ENCODE data around the gene NEDD1. TPM values are rescaled to one million over a fixed set of nuclear protein-coding genes. Genes with fewer than 3 reads are reported as not detected.

The NEDD1 gene
- total RNA-seq, 1 experiment from 2014 or later, result 35.4 TPM

GRCh38 chr12:96912261-96912660 is 5.2 kb downstream of the NEDD1 start:
- H4K20me1 ChIP-seq (ENCODE audit: insufficient read depth), result no peaks in the 10 kb centered on the region
- no peaks in the 10 kb centered on the region for H3K27me3 ChIP-seq (ENCODE audit: insufficient read depth, low read length)
- H3K4me3 ChIP-seq (replicated peaks in 1 of 2; ENCODE audit: low read depth in 1 of 2, low read length in 2 of 2), result no peak overlapping the region
- H3K4me1 ChIP-seq (ENCODE audit: control insufficient read depth in 1 of 2, insufficient read depth in 2 of 2, low read length in 2 of 2), result peaks cover 3 to 8% of the 10 kb centered on the region in 2 experiments; a peak in 3 of 4 replicates
- ChIA-PET CTCF (no interaction called here), RAD21 (ENCODE audit: low non-redundant PET in 1 of 2, low total read pairs in 2 of 2, uncharacterized antibody in 2 of 2, unreplicated experiment in 2 of 2) (no interaction called here), POLR2A (no interaction called here)
- no peak overlapping the region for H3K27ac ChIP-seq (ENCODE audit: low read depth, low read length)
- TF ChIP-seq EZH2 (IDR thresholded peaks at IDR 0.05) (no peak), EZH2phosphoT487 (IDR thresholded peaks at IDR 0.05; ENCODE audit: borderline replicate concordance) (no peak), YY1 (IDR thresholded peaks at IDR 0.05; ENCODE audit: extremely low read depth, insufficient replicate concordance, low read depth, low read length) (no peak), FOSL1 (IDR thresholded peaks at IDR 0.05; ENCODE audit: low read depth) (no peak), RAD21 (IDR thresholded peaks at IDR 0.05; ENCODE audit: low read depth) (no peak), POLR2A (IDR thresholded peaks at IDR 0.05; ENCODE audit: borderline replicate concordance, extremely low read depth, insufficient read depth, insufficient read length) (no peak), MAX (IDR thresholded peaks at IDR 0.05) (no peak), ELF1 (IDR thresholded peaks at IDR 0.05; ENCODE audit: borderline replicate concordance, low read depth) (no peak)
- intact Hi-C loops (cut with micrococcal nuclease), result no loop called here
- ATAC-seq (no peak), DNase-seq (ENCODE audit: low read depth, low spot score) (no peak)
- no peaks in the 10 kb centered on the region for H3K36me3 ChIP-seq (ENCODE audit: control insufficient read depth in 1 of 2, insufficient read depth in 2 of 2, low read length in 2 of 2)
- H3K9ac ChIP-seq (ENCODE audit: low read length), result no peak overlapping the region
- no peaks in the 10 kb centered on the region for H3K9me3 ChIP-seq (ENCODE audit: control insufficient read depth in 1 of 2, insufficient read depth in 1 of 2, low read depth in 1 of 2, low read length in 2 of 2)
- no TSS peak for BruUV-seq (replicated peaks)
- H3K9me2 ChIP-seq (ENCODE audit: insufficient read depth), result no peaks in the 10 kb centered on the region
- no peak overlapping the region for H2AFZ ChIP-seq (ENCODE audit: low read depth, low read length, poor library complexity, severe bottlenecking)
- H3K4me2 ChIP-seq (ENCODE audit: low read length), result no peak overlapping the region
- H3K79me2 ChIP-seq (ENCODE audit: insufficient read depth, low read length), result peaks cover 73% of the 10 kb centered on the region

- Histone ChIP-seq H2AFZ (ENCODE audit: low read depth, low read length, poor library complexity, severe bottlenecking) (no peak overlapping the region), H3K9ac (ENCODE audit: low read length) (no peak overlapping the region), H3K4me3 (replicated peaks in 1 of 2; ENCODE audit: low read depth in 1 of 2, low read length in 2 of 2) (no peak overlapping the region), H3K9me3 (ENCODE audit: control insufficient read depth in 1 of 2, insufficient read depth in 1 of 2, low read depth in 1 of 2, low read length in 2 of 2) (no peaks in the 10 kb centered on the region), H4K20me1 (ENCODE audit: insufficient read depth) (no peaks in the 10 kb centered on the region), H3K79me2 (ENCODE audit: insufficient read depth, low read length) (peaks cover 69% of the 10 kb centered on the region), H3K36me3 (ENCODE audit: control insufficient read depth in 1 of 2, insufficient read depth in 2 of 2, low read length in 2 of 2) (no peaks in the 10 kb centered on the region), H3K27ac (ENCODE audit: low read depth, low read length) (no peak overlapping the region), H3K9me2 (ENCODE audit: insufficient read depth) (no peaks in the 10 kb centered on the region), H3K27me3 (ENCODE audit: insufficient read depth, low read length) (no peaks in the 10 kb centered on the region), H3K4me1 (ENCODE audit: control insufficient read depth in 1 of 2, insufficient read depth in 2 of 2, low read length in 2 of 2) (peaks cover 3 to 6% of the 10 kb centered on the region in 2 experiments; a peak in 3 of 4 replicates), H3K4me2 (ENCODE audit: low read length) (no peak overlapping the region)
- RAD21 ChIA-PET (ENCODE audit: low non-redundant PET in 1 of 2, low total read pairs in 2 of 2, uncharacterized antibody in 2 of 2, unreplicated experiment in 2 of 2), result no interaction called here
- BruUV-seq (replicated peaks), result no TSS peak
- POLR2A ChIA-PET, result no interaction called here
- intact Hi-C loops (cut with micrococcal nuclease), result no loop called here
- ATAC-seq, result no peak
- CTCF ChIA-PET, result no interaction called here
- DNase-seq (ENCODE audit: low read depth, low spot score), result no peak
- TF ChIP-seq MAX (IDR thresholded peaks at IDR 0.05) (no peak), EGR1 (IDR thresholded peaks at IDR 0.05; ENCODE audit: low read depth) (no peak), CTCF (IDR thresholded peaks at IDR 0.05 in 2 of 3, conservative IDR thresholded peaks at IDR 0.05 in 1 of 3; ENCODE audit: borderline replicate concordance in 1 of 3, insufficient read depth in 1 of 3, low read depth in 2 of 3, low read length in 2 of 3) (no peak), ZBTB33 (IDR thresholded peaks at IDR 0.05; ENCODE audit: extremely low read depth, insufficient replicate concordance, low read length) (no peak), JUND (IDR thresholded peaks at IDR 0.05) (no peak), SRF (IDR thresholded peaks at IDR 0.05; ENCODE audit: low read depth) (no peak), SIN3A (IDR thresholded peaks at IDR 0.05; ENCODE audit: low read depth) (no peak), POLR2AphosphoS5 (IDR thresholded peaks at IDR 0.05; ENCODE audit: low read depth, low read length) (no peak), RAD21 (IDR thresholded peaks at IDR 0.05; ENCODE audit: low read depth) (no peak), CEBPB (IDR thresholded peaks at IDR 0.05; ENCODE audit: low read depth) (no peak), YY1 (IDR thresholded peaks at IDR 0.05; ENCODE audit: extremely low read depth, insufficient replicate concordance, low read depth, low read length) (no peak), EZH2phosphoT487 (IDR thresholded peaks at IDR 0.05; ENCODE audit: borderline replicate concordance) (no peak), POLR2A (IDR thresholded peaks at IDR 0.05; ENCODE audit: borderline replicate concordance, extremely low read depth, insufficient read depth, insufficient read length) (no peak), TCF7L2 (IDR thresholded peaks at IDR 0.05; ENCODE audit: borderline replicate concordance, extremely low read depth, insufficient read depth, insufficient read length) (no peak)
Measured at GRCh38 chr12:96912943-96913342, 5.9 kb downstream of the NEDD1 start.

All from HCT116 (cell line).